Stimulated activated CD4-positive, alpha-beta T cell treated with anti-CD3 and anti-CD28 coated beads, Interleukin-12 subunit alpha, Interleukin-12 subunit beta, amount 100 ng/mL, for 24 hours (primary cell): ENCODE data around the gene RILP.
A peak's percentile ranks its signal among the peaks of the same experiment; 100 is the strongest.

Experiments used
- DNase-seq, 2 experiments: peaks; one replicate each; pipeline ENCODE4 v3.0.0-alpha.2; 2020; ENCODE audit warnings: low read depth in 2 of 2

The RILP gene

GRCh38 chr17:1648173-1648962 is 1.3 kb downstream of the RILP start:
- DNase-seq: no peak

GRCh38 chr17:1647802-1648171 is 1.9 kb downstream of the RILP start:
- DNase-seq: no peak

GRCh38 chr17:1646199-1646875 is 3.3 kb downstream of the RILP start:
- DNase-seq: no peak

GRCh38 chr17:1645207-1646171 is 4.2 kb downstream of the RILP start, which contains the start of gene SCARF1:
Gene SCARF1, minus strand, starts transcription at chr17:1645732. Its CDS starts 35 bp downstream, at chr17:1645697.
- no peak for DNase-seq

- DNase-seq: no peak
Measured at GRCh38 chr17:1644493-1645206, 5.0 kb downstream of the RILP start.

GRCh38 chr17:1643999-1644492 is 5.6 kb downstream of the RILP start:
- DNase-seq: no peak

- DNase-seq: peak in 1 of 2 experiments; percentile 20
Measured at GRCh38 chr17:1643293-1643998, 6.2 kb downstream of the RILP start.

GRCh38 chr17:1641065-1641403 is 8.6 kb downstream of the RILP start:
- no peak for DNase-seq

GRCh38 chr17:1640329-1641064 is 9.2 kb downstream of the RILP start:
- no peak for DNase-seq

- DNase-seq: no peak
Measured at GRCh38 chr17:1639549-1640180, 10.0 kb downstream of the RILP start.

- DNase-seq: no peak
Measured at GRCh38 chr17:1638624-1639300, 10.9 kb downstream of the RILP start.

- DNase-seq: no peak
Measured at GRCh38 chr17:1638171-1638590, 11.5 kb downstream of the RILP start.

GRCh38 chr17:1636732-1637285 is 12.9 kb downstream of the RILP start:
- no peak for DNase-seq

- DNase-seq: no peak
Measured at GRCh38 chr17:1635675-1636465, 13.8 kb downstream of the RILP start.

- no peak for DNase-seq
Measured at GRCh38 chr17:1634841-1635650, 14.6 kb downstream of the RILP start.

GRCh38 chr17:1630662-1631061 is 19.0 kb downstream of the RILP start:
- no peak for DNase-seq
